NCI-H2196 treated with DMSO at 0.1 percent for 48 hours (cell line): ENCODE data around the gene RPL13.

Source experiments
- DNase-seq: peaks from one replicate; lab custom pipeline; 2025; ENCODE audit not compliant: unreplicated experiment; lab: John Stamatoyannopoulos, UW

RPL13 gene

DNA sequence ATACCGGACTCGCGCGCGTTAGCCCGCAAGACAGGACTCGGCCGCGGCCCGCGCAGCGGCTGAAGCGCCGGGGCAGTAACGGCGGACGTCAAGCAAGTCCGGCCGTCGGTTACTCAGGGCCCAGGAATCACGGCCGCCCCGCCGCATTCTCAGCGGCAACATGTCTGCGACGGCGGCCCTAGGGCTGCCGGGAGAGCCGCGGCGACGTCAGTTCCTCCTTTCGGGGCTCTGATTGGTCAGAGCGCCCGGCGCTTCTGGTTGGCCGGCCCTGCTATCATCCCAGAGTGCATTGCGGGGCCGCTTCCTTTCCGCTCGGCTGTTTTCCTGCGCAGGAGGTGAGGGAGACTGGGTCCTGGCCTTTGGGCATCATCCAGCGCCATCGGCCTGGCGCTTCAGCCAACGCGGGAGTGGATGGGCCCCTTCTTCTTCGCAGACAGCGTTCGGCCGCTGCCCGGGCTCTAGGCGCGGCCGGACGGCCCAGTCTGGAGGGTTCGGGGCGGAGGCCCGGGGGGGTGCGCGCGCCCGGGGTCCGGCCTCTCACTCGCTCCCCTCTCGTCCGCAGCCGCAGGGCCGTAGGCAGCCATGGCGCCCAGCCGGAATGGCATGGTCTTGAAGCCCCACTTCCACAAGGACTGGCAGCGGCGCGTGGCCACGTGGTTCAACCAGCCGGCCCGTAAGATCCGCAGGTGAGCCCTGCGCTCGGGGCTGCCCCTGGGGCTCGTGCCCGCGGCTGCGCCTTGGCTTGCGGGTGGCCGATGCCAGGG lies at the start of gene RPL13:
RPL13 (plus strand) TSS at position 305 of the 764 bp plus-strand sequence; CDS start at position 583, 278 bp downstream.
- DNase-seq: peak; percentile 68

DNA sequence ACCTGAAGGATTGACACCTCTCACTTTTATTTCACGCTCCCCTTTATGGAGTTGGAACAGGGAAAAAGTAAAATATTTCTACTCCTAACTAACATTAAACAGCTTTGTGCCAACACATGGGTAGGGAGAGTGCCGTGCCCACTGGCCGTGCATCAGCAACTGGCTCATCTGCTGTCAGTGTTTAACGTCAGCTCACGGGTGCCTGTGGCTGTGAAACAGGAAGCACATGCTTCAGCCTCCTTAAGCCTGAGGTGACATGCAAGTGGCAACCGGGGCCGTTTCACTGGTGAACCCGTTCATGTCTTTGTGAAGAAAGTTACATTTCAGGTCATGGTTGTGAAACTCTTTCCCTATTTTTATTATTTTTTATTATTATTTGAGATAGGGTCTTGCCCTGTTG lies 49.1 kb upstream of the RPL13 start:
- DNase-seq: no peak

DNA sequence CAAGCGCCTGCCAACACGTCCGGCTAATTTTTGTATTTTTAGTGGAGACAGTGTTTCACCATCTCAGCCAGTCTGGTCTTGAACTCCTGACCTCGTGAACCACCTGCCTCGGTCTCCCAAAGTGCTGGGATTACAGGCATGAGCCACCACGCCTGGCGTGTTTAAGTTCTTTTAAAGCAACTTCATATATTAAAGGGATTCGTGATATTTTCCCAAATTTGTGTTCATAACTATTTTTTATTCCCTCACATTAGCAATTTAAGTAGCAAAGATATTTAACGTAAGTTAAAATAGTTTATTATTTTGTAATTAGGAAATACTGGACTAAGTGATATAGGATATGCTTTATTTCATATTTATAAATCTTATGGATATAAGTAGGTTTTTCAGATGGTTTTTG lies 48.0 kb upstream of the RPL13 start:
- no peak for DNase-seq

DNA sequence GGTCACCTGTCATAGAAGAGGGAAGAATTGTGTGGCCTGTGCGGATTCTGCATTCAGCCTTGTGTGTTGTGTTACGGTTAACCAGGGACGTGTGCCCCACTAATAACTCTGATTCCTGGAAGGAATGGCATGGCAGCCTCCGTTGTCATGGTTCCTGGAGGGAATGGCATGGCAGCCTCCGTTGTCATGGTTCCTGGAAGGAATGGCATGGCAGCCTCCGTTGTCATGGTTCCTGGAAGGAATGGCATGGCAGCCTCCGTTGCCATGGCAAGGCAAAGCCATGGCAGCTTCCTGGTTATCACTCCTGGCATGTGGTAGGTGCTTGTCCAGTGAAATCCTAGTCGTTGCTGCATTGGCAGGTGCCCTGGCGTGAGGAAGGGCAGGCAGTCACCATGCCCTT lies 43.4 kb upstream of the RPL13 start:
- DNase-seq: no peak

DNA sequence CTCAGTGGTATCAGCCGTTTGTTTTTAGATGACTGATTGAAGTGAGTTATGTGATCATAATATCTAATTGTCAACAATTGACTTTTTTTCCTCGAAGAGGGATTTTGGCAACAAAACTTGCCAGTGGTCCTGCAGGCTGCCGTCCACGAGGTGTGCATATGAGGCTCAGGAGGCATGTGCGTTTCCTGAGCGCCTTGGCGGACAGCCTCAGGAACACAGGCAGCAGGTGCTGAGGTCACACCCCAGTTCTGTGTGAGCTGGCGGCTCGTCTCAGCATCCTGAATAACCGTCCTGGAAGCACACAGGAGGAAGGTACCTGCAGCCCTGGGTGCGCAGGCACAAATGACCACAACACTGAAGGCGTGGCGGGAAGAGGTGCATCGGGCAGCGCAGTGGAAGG lies 40.6 kb upstream of the RPL13 start:
- no peak for DNase-seq

DNA sequence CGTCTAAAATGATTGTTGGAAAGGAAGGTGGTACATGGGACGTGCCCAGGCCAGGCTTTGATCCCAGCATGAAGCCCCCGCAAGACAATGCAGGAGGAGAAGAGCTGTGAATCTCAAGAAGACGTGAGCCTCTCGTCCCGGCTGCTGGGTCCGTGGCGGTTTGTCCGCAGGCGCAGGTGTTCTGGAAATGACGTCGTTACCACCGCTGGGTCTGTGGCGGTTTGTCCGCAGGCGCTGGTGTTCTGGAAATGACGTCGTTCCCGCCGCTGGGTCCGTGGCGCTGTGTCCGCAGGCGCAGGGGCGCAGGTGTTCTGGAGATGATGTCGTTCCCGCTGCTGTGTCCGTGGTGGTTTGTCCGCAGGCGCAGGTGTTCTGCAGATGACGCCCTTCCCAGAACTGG lies 38.2 kb upstream of the RPL13 start:
- DNase-seq: no peak

DNA sequence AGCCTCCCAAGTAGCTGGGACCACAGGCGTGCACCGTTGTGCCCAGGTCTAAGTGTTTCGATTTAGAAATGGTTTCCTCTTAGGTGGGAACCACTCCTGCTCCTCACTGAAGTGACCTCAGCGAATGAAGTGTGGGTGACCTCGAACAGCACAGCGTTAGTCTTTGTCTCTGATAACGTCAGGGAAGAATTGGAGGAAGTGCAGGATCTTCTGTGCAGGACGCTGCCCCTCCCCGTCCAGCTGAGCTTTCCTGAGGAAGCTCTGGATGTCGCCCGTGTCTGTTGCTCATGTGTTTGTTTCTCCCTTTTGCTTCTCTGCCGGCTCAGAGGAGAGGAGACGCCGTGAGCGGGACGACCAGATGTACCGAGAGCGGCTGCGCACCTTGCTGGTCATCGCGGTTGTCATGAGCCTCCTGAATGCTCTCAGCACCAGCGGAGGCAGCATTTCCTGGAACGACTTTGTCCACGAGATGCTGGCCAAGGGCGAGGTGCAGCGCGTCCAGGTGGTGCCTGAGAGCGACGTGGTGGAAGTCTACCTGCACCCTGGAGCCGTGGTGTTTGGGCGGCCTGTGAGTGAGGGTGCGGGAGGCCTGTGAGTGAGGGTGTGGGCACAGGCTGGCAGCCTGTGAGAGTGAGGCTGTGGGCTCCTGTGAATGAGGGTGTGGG lies 36.7 kb upstream of the RPL13 start:
- no peak for DNase-seq

DNA sequence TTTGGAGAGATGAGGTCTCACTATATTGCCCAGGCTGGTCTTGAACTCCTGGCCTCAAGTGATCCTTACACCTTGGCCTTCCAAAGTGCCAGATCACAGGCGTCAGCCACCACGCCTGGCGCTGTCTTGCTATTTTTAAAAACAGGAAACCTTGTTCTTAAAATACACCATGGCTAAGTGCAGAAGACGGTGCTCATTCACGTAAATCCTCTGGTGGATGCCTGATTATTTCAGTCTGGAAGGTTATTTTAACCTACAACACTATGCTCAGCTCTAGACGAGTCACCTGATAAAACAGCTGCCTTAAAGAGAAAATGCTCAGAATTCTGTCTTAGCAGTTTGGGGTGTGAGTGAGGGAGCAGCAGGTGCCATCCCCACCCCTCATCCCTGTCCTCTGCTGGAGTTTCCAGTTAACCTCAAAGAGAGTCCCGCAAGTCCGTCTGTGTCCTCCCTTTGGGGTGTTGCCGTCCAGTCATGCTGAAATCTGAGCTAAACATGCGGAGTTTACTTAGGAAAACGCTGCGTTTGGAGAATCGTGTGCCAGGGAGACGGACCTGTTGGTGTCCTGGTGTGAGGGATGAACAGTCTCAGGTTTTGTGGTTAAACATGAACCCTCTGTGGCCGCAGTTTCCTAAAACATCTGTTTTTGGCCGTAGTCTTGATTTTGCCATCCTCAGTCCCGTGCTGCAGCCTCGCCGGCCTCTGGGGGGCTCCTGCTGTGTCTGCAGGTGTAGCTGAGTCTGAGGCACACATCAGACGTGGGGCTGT lies 35.2 kb upstream of the RPL13 start:
- DNase-seq: no peak

DNA sequence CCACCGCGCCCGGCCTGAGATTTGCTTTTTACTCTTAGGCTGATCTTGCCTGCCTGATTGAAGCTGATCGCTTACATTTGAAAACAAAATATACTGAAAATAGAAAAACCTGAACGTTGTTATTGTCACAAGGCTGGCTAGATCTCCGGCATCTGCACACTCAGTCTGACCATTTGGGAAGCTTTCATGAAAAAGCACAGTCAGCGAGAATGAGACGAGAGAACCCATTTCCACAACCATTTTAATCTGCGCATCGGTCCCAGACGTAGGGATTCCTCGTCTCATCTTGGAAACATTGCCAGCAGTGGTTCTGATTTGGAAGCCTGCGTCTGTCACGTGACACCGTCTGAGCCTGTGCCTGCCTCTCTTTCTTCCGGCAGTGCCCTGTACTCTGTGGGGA lies 31.4 kb upstream of the RPL13 start:
- DNase-seq: no peak

DNA sequence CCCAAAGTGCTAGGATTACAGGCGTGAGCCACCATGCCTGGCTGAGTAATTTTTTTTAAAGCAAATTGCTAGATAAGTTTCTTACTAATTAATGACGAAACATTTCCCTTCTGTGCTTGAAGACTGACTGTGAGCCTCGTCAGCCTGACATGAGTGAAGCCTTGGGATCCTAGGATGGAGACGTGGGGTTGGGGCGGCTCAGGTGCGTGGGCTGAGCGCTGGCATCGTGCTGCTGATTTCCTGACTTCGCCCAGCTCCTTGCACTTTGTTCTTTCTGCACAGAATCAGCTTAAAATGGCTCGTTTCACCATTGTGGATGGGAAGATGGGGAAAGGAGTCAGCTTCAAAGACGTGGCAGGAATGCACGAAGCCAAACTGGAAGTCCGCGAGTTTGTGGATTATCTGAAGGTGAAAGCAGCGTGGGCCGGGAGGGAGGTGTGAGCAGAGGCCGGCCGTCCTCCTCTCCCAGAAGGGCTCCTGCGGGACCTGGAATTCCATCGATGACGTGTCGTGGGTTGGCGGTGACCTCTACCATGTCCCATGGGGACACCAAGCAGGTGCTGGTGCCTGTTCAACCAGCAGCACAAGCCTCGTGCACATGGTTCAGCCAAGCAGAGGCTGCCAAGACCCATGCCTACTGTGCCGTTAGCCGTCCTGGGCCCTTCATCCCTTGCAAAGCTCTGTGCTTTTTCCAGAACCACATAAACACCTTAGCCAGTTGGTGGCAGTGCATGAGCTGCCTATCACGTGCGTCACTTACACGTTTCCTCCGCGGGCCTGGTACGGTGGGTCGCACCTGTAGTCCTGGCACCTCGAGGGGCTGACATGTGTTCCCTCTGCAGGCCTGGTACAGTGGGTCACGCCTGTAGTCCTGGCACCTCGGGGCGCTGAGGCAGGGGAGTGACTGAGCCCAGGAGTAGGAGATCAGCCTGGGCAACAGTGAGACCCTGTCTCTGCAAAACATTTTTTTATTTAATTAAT lies 29.8 kb upstream of the RPL13 start:
- no peak for DNase-seq

DNA sequence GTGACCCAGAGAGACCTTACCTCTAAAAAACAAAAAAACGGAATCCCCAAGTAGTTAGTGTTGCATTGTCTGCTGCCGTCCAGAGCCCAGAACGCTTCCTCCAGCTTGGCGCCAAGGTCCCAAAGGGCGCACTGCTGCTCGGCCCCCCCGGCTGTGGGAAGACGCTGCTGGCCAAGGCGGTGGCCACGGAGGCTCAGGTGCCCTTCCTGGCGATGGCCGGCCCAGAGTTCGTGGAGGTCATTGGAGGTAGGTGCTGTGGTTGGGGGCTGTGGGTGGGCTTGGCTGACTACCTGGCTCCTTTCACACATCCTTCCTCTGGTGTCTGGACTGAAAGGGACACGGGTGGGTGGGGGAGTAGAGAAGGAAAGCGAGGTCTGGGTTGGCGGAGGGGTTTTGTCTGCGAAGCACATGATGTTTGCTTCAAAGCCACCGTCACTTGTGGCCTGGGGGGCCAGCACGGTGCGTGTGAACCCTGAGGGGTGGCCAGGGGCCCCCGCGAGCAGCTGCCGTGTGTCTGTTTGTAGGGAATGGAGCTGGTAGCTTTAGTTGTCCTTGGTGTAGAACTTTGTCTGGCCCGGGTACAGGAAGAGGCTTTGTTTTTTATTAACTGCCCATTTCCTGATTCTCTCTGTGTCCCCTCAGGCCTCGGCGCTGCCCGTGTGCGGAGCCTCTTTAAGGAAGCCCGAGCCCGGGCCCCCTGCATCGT lies 28.5 kb upstream of the RPL13 start:
- DNase-seq: no peak

DNA sequence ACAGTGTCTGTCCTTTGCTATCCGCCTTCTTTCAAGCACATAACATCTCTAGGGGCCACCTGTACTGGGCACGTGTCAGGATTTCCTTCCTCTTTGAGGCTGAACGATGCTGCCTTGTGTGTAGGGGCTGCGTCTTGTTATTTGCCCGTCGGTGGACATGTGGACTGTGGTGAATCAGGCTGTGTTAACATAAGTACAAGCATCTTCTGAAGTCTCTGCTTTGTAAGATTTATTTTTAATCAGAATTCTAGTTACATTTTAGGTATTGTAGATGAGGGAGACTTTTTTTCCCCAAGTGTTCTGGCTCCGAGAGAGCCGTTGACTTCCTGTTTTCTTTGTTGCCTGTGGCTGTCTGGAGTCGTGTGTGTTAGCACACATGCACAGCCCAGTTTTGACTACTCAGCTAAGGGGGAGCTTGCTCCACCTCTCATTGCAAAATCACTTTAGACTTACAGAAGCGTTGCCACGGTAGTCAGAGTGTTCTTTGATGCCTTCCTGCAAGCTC lies 26.2 kb upstream of the RPL13 start:
- no peak for DNase-seq

DNA sequence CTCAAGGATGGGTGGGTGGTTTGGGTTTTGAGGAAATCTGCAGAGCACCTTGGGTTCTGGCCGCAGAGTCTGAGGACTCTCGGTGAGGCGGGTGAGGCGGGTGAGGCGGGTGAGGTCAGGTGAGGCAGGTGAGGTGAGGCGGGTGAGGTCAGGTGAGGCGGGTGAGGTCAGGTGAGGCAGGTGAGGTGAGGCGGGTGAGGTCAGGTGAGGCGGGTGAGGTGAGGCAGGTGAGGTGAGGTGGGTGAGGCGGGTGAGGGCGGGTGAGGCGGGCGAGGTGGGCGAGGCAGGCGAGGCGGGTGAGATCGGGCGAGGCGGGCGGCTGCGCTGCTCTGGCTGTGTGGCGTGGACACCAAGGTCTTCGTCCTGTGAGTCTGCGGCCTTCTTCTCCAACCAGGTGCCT lies 24.1 kb upstream of the RPL13 start:
- DNase-seq: no peak

DNA sequence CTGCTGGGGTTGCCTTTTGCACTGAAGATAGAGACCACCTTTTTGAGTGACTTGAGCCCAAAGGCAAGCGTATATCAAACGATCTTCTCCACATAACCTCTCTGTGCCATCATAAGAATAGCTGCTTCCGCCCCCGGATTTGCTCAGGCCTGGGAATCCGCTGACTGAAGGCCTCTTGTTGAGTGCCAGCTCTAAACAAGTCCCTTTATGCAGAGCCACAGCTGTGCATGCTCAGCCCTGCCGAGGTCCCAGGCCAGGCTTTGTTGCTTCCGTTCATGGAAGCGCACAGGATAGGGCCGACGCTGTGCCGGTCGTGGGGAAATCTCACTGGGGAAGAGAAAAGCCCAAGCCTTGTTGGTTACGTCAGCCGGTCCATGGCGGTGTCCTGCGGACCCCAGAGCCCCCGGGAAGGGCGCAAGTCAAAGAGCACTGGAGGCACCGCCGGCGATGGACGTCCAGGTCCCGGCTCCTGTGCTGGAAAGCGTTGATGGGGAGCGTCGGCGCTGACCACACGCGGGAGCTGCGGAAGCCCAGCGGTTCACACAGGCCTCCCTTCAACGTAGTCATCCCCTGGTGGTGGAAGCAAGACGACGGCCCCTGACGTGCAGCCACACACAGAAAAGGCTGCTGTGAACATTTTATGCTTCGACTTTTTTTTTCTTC lies 23.5 kb upstream of the RPL13 start:
- no peak for DNase-seq

DNA sequence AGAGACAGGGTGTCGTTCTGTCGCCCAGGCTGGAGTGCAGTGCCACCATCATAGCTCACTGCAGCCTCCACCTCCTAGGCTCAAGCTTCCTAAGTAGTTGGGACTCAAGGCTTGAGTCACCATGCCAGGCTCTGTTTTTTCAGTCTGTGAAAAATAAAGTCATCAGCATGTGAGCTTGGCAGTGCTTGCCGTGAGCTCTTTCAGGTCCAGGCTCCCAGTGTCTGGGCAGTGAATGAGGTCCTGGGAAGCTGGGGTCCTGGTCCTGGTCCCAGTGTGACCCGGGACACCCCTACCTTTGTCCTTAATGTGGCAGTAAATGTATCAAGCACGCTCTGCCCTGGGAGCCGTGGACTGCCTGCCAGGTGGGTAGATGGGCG lies 22.9 kb upstream of the RPL13 start:
- DNase-seq: no peak

DNA sequence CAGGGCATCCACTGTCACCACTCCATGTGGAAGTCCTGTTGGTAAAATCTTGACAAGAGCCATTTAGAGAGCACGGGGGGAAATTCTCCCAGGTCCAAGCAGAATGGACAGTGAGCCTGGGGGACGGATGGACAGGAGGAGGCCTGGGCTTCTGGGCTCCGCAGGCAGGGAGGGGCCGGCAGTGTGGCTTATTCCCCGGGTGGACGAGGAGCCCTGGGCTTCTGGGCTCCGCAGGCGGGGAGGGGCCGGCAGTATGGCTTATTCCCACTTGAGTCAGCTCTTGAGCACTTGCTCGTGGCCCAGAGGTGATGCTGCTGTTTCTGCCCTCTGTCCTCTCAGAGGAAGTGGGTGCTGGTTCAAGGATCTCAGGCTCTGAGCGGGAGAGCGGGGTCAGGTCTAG lies 22.2 kb upstream of the RPL13 start:
- DNase-seq: no peak

DNA sequence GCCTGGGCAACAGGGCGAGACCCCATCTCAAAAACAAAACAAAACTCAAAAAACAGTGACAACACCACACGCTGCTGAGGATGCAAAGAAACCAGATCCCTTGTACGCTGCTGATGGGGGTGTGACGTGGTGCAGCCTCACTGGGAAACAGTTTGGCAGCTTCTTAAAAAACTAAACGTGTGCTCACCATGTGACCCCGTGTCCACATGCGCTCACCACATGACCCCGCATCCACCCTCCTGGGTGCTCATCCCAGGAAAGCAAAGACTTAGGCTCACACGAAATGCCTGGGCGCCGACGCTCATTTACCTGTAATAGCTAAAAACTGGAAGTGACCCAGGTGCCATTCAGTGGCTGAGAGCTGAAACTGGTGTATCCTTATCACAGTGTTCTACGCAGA lies 19.9 kb upstream of the RPL13 start:
- DNase-seq: no peak

DNA sequence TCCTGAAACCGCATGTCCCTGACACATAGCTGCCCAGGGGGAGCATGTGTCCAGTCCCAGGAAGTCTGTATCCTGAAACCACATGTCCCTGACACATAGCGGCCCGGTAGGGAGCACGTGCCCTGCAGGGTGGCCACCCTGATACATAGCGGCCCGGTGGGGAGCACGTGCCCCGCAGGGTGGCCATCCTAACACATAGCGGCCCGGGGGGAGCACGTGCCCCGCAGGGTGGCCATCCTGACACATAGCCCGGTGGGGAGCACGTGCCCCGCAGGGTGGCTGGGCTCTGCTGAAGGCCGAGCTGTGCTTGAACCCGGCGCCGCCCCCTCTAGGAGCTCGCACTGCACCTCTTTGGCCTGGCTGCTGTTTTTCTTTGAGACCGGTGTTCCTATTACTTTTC lies 18.7 kb upstream of the RPL13 start:
- no peak for DNase-seq

DNA sequence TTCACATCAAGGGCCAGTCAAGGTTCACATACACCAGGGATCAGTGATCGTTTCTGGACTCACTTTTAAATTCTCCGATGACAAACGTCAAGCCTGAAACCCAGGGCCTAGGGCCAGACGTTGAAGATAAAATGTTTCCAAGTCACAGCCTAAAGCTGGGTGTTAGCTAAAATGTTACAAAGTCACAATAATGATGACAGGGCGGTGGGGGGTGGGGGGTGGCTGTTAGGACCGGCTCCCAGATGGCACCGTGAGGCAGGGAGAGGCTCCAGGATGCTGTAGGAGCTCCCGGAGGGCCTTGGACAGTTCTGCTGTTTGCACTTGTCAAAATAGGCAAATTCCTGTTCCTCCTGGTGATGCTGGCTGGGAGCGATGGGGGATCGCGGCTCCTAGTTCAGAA lies 16.4 kb upstream of the RPL13 start:
- no peak for DNase-seq

DNA sequence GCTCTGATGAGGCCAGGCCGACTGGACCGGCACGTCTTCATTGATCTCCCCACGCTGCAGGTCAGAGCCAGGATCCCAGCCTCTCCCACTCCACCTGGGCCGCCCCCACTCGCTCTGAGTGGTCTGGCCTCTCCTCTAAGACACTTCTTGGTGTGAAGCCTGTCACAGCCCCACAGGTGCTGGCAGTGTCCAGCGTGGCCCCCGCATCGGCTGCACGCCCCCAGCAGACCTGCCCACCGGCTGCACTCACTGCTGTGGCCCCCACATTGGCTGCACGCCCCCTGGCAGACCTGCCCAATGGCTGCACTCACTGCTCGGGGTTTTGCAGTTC lies 15.8 kb upstream of the RPL13 start:
- DNase-seq: no peak
